Measurements from ENCODE around the gene SKI. TPM values are rescaled to one million over a fixed set of nuclear protein-coding genes. Genes with fewer than 3 reads are reported as not detected.

Gene SKI
- total RNA-seq, 4 donors from 2014 or later = 60.2 to 157 (median 79.0) TPM

DNA sequence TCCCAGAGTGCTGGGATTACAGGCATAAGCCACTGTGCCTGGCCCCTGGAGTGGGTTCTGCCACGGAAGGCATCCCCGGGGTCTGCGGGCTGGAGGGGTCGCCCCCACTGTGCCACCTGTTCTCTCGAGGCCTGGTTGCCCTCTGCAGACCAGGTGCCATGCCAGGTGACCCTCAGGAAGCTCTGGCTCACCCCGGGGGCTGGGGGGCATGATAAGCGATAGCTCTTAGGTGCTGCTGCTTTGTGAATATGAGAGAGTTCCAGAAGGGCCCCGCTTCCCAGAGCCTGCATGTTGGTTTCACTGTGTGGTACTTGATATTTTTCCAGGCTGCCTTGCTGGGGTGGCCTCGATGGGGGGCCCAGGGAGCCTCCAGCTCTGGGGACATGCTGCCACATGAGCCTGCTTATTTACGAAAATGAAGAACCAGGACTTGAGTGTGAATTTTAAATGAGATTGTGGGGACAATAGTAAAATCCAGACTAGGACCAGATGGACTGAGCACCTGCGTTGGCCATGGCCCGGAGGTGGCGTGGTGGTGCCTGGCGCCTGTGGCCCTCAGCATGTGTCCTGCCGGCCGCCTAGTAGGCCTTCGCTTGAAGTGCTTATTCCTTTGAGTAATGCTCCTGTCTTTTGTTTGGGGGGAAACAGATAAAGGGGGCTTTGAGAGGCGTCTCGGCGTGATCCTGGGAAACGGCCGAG, 7.3 kb downstream of the SKI start:
- Histone ChIP-seq H3K4me1 (peaks cover 15 to 100% (median 80%) of the 10 kb centered on the region in 3 donors), H3K9me3 (no peaks in the 10 kb centered on the region), H3K27me3 (no peaks in the 10 kb centered on the region), H3K36me3 (no peaks in the 10 kb centered on the region), H3K27ac (peak overlapping the region; percentile 67 to 93 (median 90)), H3K4me3 (peak overlapping the region in 1 of 2 donors; percentile 83)
- ATAC-seq = no peak
- no peak for TF ChIP-seq EP300 (IDR thresholded peaks at IDR 0.05)
- no peak for TF ChIP-seq POLR2A (IDR thresholded peaks at IDR 0.05)
- no peak for TF ChIP-seq POLR2AphosphoS5 (IDR thresholded peaks at IDR 0.05)
- TF ChIP-seq, protein P1, sequence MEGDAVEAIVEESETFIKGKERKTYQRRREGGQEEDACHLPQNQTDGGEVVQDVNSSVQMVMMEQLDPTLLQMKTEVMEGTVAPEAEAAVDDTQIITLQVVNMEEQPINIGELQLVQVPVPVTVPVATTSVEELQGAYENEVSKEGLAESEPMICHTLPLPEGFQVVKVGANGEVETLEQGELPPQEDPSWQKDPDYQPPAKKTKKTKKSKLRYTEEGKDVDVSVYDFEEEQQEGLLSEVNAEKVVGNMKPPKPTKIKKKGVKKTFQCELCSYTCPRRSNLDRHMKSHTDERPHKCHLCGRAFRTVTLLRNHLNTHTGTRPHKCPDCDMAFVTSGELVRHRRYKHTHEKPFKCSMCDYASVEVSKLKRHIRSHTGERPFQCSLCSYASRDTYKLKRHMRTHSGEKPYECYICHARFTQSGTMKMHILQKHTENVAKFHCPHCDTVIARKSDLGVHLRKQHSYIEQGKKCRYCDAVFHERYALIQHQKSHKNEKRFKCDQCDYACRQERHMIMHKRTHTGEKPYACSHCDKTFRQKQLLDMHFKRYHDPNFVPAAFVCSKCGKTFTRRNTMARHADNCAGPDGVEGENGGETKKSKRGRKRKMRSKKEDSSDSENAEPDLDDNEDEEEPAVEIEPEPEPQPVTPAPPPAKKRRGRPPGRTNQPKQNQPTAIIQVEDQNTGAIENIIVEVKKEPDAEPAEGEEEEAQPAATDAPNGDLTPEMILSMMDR (IDR thresholded peaks at IDR 0.05) = no peak
- 75 to 100% methylated on average over 1 to 6 of the region's 22 CpGs for WGBS, 2 donors (ENCODE audit: low coverage in 1 of 2)

DNA sequence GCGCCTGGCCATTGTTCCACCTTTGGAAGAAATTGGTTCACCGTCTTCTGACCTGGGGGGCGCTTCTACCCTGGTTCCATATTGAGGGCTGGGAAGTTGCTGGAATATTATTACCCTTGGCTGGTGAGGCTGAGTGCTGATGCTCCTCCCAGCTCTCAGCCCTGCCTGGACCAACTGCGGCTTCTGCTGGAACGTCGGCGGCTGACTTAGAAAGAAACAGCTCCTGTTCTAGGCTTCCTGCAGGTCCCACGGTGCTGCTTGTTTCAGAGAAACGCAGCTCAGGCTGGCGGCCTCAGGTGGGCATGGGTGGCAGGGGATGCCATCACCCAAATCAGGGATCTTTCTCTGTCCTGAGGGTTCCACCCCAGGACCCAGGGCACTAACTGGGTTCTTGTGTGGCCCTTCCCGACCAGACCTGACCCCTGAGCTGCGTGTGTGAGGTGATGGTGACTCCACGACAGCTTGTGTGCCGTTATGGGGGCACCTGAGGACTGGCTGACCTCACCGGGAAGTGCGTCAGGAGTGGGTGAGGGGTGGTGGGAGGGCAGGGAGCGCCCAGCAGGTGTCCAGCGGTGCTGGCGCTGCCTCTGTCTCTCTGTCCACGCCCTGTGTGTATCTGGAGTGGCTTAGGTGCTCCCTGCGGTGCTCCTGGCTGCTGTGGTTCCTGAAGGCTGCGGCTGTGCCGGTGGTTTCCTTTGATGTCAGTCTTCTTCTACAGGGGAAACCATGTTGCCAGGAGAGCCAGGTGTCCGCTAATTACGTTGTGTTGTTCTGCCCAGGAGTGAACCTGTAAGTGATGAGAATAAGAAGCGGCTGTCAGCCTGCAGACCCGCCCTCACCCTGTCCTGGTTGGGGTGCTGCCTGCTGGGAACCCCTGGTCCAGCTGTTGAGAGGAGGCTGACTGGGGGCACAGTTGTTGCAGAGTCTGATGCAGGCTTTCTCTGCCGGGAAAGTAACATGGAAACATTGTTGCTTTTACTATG, 8.9 kb downstream of the SKI start:
- no peak for ATAC-seq
- peaks cover 0 to 9% of the 10 kb centered on the region in 2 donors for H3K36me3 ChIP-seq
- 20 to 46% methylated on average over 3 to 10 of the region's 28 CpGs for WGBS, 2 donors (ENCODE audit: low coverage in 1 of 2)
- H3K4me3 ChIP-seq = peak overlapping the region in 1 of 2 donors; percentile 27
- peak overlapping the region in 3 of 4 donors; percentile 87 to 93 (median 93) for H3K27ac ChIP-seq
- no peaks in the 10 kb centered on the region for H3K9me3 ChIP-seq
- no peak for TF ChIP-seq EP300 (IDR thresholded peaks at IDR 0.05)
- TF ChIP-seq, protein P1 (IDR thresholded peaks at IDR 0.05) = no peak
- no peak for TF ChIP-seq POLR2A (IDR thresholded peaks at IDR 0.05)
- TF ChIP-seq POLR2AphosphoS5 (IDR thresholded peaks at IDR 0.05) = no peak
- H3K27me3 ChIP-seq = no peaks in the 10 kb centered on the region
- H3K4me1 ChIP-seq = peaks cover 15 to 100% (median 88%) of the 10 kb centered on the region in 3 donors

DNA sequence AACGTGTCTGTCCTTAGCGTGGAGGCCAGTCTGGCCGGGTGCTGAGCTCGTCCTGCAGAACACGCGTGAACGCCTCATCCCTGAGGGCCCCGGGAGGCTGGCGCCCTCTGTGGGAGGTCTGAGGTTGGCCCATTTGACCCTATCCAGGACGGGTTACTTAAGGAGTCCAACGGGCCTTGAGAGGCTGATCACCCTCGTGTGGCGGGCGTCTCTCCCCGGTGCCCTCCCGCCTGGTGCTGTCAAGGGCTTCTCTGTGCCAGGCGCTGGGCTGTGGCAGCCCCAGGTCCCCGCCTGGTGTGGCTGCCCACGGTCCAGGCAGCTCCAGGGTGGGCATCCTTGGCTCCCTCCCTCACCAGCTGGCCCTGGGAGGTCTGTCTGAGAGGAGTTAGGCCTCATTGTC, 9.7 kb downstream of the SKI start:
- peak overlapping the region in 3 of 4 donors; percentile 87 to 93 (median 93) for H3K27ac ChIP-seq
- no peaks in the 10 kb centered on the region for H3K9me3 ChIP-seq
- ATAC-seq = no peak
- no peaks in the 10 kb centered on the region for H3K27me3 ChIP-seq
- peak overlapping the region in 1 of 2 donors; percentile 27 for H3K4me3 ChIP-seq
- WGBS, 2 donors (ENCODE audit: low coverage in 1 of 2) = no CpG with 5 or more reads among the region's 19 CpGs
- H3K4me1 ChIP-seq = peaks cover 15 to 100% (median 90%) of the 10 kb centered on the region in 3 donors
- TF ChIP-seq, protein P1 (IDR thresholded peaks at IDR 0.05) = peak in 2 of 4 experiments; percentile 31 to 40
- no peak for TF ChIP-seq POLR2A (IDR thresholded peaks at IDR 0.05)
- H3K36me3 ChIP-seq = peaks cover 0 to 9% of the 10 kb centered on the region in 2 donors

DNA sequence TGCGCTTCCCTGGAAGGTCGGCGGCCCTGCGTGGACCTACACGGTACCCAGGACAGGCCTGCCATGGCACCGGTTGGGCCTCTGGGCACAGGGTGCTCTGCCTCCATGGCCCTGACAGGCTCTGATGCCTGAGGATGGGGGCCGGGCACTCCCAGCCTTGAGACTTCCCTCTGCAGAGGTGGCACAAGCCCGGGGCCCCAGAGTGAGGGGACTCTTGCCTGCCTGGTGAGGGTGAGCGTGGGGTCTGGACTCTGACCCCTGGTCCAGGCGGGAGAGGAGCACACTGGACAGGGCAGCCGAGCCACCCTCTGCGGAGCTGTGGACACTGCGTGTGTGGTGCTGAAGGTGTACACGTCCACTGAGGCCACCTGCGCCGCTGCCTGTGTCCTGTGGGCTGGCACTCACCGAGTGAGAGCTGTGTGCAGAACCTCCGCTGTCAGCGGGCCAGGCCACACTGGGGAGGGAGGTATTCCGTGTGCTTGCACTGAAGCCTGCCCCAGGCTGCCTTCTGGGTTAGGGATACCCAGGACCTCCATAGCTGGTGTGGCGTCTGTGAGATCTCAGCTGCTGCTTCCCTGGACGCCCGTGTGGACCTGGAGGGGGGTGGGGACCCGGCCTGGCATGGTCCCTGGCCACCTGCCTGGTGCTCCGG, 10.4 kb downstream of the SKI start:
- TF ChIP-seq POLR2AphosphoS5 (IDR thresholded peaks at IDR 0.05) = no peak
- TF ChIP-seq, protein P1 (IDR thresholded peaks at IDR 0.05) = no peak
- no peak for TF ChIP-seq EP300 (IDR thresholded peaks at IDR 0.05)
- no peak for TF ChIP-seq POLR2A (IDR thresholded peaks at IDR 0.05)
- H3K27ac ChIP-seq = peak overlapping the region in 3 of 4 donors; percentile 87 to 93 (median 93)

More for the DNA sequence above, 10.4 kb downstream of the SKI start:
- Histone ChIP-seq H3K36me3 (peaks cover 0 to 9% of the 10 kb centered on the region in 2 donors), H3K9me3 (no peaks in the 10 kb centered on the region), H3K27me3 (no peaks in the 10 kb centered on the region), H3K4me3 (peak overlapping the region in 1 of 2 donors; percentile 27), H3K4me1 (peaks cover 15 to 100% (median 90%) of the 10 kb centered on the region in 3 donors)
- ATAC-seq = no peak
- no CpG with 5 or more reads among the region's 25 CpGs for WGBS, 2 donors (ENCODE audit: low coverage in 1 of 2)
